PFSK-1 (cell line): ENCODE results near the gene NEGR1.

Experiments used
- SIN3A ChIP-seq: IDR thresholded peaks from 2 replicates; pipeline ENCODE4 v1.6.1; 2012; ENCODE audit warnings: mild to moderate bottlenecking, low read length, moderate library complexity, borderline replicate concordance; ENCODE audit not compliant: insufficient read depth
- TAF1 ChIP-seq: IDR thresholded peaks from 2 replicates; pipeline ENCODE4 v1.6.1; 2012; ENCODE audit warnings: low read length, control low read depth, borderline replicate concordance; ENCODE audit not compliant: insufficient read depth

GRCh38 chr1:71859806-71860205 is 422.5 kb downstream of the NEGR1 start:
- TF ChIP-seq TAF1 = no peak
- TF ChIP-seq SIN3A = no peak
